Left lung (tissue), 10 donors: ENCODE measurements around the gene DNASE1L3. TPM values are rescaled to one million over a fixed set of nuclear protein-coding genes. Genes with fewer than 3 reads are reported as not detected.

Experiments used
- ATAC-seq: fragments of 200-7000 bp; cut with Tn5 transposase; one replicate; pipeline ENCODE4 v1.9.1; 2020; ENCODE audit warnings: moderate library complexity
- DNase-seq, 4 donors: peaks; one replicate each; pipeline ENCODE4 v3.0.0-alpha.2; 2013 to 2020
- H3K27ac ChIP-seq, 2 donors: fragments of 200-600 bp; sonication (generic) in 1 of 2; one replicate each; pipeline versions ENCODE4 v1.5.0 to v1.8.0; 2020 to 2021
- H3K27me3 ChIP-seq, 2 donors: fragments of 200-600 bp; sonication (generic) in 1 of 2; one replicate each; pipeline versions ENCODE4 v1.5.0 to v1.8.0; 2020 to 2021
- H3K36me3 ChIP-seq, 2 donors: fragments of 200-600 bp; sonication (generic) in 1 of 2; one replicate each; pipeline versions ENCODE4 v1.5.0 to v1.8.0; 2020 to 2021
- H3K4me1 ChIP-seq, 2 donors: fragments of 200-600 bp; one replicate each; pipeline ENCODE4 v1.8.0; 2021
- H3K4me3 ChIP-seq, 2 donors: fragments of 200-600 bp; sonication (generic) in 1 of 2; one replicate each; pipeline versions ENCODE4 v1.5.0 to v1.8.0; 2020 to 2021; ENCODE audit warnings: mild to moderate bottlenecking in 1 of 2
- H3K9me3 ChIP-seq, 2 donors: fragments of 200-600 bp; sonication (generic) in 1 of 2; one replicate each; pipeline versions ENCODE4 v1.5.0 to v1.8.0; 2020 to 2021
- intact Hi-C, 2 donors: fragments of 100-400 bp; cut with DNase I; formaldehyde crosslinking; loops; one replicate each; pipeline versions ENCODE4 v1.11.2 to v1.14.2; 2022
- polyA plus RNA-seq, 6 donors: library from polyadenylated mRNA; unstranded; fragments of 120-200 nt; gene quantifications; one replicate each; pipeline ENCODE4 v1.2.1, GENCODE V29; 2013; ENCODE audit not compliant: insufficient read length in 6 of 6
- total RNA-seq, 2 donors: library from RNA; stranded (reverse); fragmentation: NEBNext Ultra II Directional; extraction: Animal tissue kit (Norgen Biotek cat#: 25700); gene quantifications; one replicate each; pipeline ENCODE4 v1.2.1, GENCODE V29; 2021
- TF ChIP-seq, protein P1 (sequence below), 2 donors: fragments of 200-600 bp; sonication (generic) in 1 of 2; IDR thresholded peaks; one replicate each; pipeline versions ENCODE4 v1.5.0 to v1.8.0; 2021; ENCODE audit warnings: antibody characterized with exemption in 2 of 2
- donor health status: DM: no; HTN: yes; CAD: no.
- donor health status: DM: no; HTN: no; CAD: no.

DNASE1L3 gene
- total and polyA plus RNA-seq, 8 donors = 1.00 to 3.0 (median 1.8) TPM

DNA sequence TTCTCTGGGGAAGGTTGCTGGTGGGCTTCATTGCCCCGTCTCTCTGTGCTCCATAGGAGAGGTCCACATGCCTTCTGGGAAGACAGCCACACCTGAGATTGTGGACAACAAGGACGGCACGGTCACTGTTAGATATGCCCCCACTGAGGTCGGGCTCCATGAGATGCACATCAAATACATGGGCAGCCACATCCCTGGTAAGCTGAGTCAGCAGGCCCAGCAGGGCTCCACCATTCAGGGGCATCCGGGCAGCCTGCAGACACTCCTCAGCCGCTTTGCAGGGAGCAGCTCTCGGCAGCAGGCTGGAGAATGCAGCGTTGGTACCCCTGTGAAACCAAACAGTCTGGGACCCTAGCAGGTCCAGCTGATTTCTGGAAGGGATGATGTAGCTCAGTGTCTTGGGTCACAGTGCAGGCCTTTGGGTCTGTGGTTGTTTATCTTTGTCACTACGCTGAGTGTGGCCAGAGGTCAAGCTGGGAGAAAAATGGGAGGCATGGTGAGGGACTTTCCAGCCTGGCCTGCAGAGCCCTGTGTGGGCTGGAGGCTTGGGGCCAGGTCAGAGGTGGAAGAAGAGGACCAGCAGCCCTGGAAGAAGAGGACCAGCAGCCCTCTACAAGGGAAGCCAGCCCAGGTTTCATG, 67.2 kb downstream of the DNASE1L3 start:
- peaks cover 0 to 82% of the 10 kb centered on the region in 2 donors for H3K36me3 ChIP-seq
- intact Hi-C loops = no loop called here
- DNase-seq (peak in 1 of 4 donors; percentile 51), ATAC-seq (peak; percentile 19)
- H3K4me1 ChIP-seq = no peaks in the 10 kb centered on the region
- TF ChIP-seq, protein P1, sequence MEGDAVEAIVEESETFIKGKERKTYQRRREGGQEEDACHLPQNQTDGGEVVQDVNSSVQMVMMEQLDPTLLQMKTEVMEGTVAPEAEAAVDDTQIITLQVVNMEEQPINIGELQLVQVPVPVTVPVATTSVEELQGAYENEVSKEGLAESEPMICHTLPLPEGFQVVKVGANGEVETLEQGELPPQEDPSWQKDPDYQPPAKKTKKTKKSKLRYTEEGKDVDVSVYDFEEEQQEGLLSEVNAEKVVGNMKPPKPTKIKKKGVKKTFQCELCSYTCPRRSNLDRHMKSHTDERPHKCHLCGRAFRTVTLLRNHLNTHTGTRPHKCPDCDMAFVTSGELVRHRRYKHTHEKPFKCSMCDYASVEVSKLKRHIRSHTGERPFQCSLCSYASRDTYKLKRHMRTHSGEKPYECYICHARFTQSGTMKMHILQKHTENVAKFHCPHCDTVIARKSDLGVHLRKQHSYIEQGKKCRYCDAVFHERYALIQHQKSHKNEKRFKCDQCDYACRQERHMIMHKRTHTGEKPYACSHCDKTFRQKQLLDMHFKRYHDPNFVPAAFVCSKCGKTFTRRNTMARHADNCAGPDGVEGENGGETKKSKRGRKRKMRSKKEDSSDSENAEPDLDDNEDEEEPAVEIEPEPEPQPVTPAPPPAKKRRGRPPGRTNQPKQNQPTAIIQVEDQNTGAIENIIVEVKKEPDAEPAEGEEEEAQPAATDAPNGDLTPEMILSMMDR (IDR thresholded peaks at IDR 0.05) = no peak
- no peaks in the 10 kb centered on the region for H3K27me3 ChIP-seq
- H3K4me3 ChIP-seq = no peak overlapping the region
- H3K9me3 ChIP-seq = no peaks in the 10 kb centered on the region
- H3K27ac ChIP-seq = no peak overlapping the region

Other genes starting within 250 kb of the DNASE1L3 start
- gene FLNB, start 202.6 kb downstream of the DNASE1L3 start, total RNA-seq = 100 to 1,000 TPM in 1 of 2 donors, 10 to 100 TPM in 1; 80.1 to 126 TPM
- 100 to 1,000 TPM in 2 of 6 donors, 10 to 100 TPM in 4; 85.2 to 107 (median 93.3) TPM for gene FLNB, start 202.6 kb downstream of the DNASE1L3 start, polyA plus RNA-seq
- gene ABHD6, start 26.8 kb upstream of the DNASE1L3 start, total RNA-seq = 10 to 100 TPM; 12.7 TPM
- gene ABHD6, start 26.8 kb upstream of the DNASE1L3 start, polyA plus RNA-seq = 1 to 10 TPM; 4.8 to 9.5 (median 7.3) TPM
- 10 to 100 TPM; 12.7 to 15.9 TPM for gene RPP14, start 95.3 kb upstream of the DNASE1L3 start, total RNA-seq
- 10 to 100 TPM; 17.6 to 21.5 (median 20.7) TPM for gene RPP14, start 95.3 kb upstream of the DNASE1L3 start, polyA plus RNA-seq
- gene HTD2, start 95.5 kb upstream of the DNASE1L3 start, total RNA-seq = 1 to 10 TPM; 7.6 to 8.0 TPM
- gene HTD2, start 95.5 kb upstream of the DNASE1L3 start, polyA plus RNA-seq = 10 to 100 TPM; 10.8 to 14.0 (median 12.3) TPM
- gene PXK, start 121.9 kb upstream of the DNASE1L3 start, total RNA-seq = 10 to 100 TPM; 19.0 to 33.2 TPM
- 10 to 100 TPM; 27.9 to 42.3 (median 36.0) TPM for gene PXK, start 121.9 kb upstream of the DNASE1L3 start, polyA plus RNA-seq
- gene PDHB, start 222.9 kb upstream of the DNASE1L3 start, total RNA-seq = 10 to 100 TPM; 55.5 to 57.1 TPM
- 10 to 100 TPM; 74.3 to 88.5 (median 83.5) TPM for gene PDHB, start 222.9 kb upstream of the DNASE1L3 start, polyA plus RNA-seq